ENCODE data around the gene CIBAR2.
"Not testable (repeated sequence)": the region's sequence is repeated elsewhere in the genome, so short reads cannot be mapped to it uniquely, and the experiment has no call there.

The CIBAR2 gene

DNA sequence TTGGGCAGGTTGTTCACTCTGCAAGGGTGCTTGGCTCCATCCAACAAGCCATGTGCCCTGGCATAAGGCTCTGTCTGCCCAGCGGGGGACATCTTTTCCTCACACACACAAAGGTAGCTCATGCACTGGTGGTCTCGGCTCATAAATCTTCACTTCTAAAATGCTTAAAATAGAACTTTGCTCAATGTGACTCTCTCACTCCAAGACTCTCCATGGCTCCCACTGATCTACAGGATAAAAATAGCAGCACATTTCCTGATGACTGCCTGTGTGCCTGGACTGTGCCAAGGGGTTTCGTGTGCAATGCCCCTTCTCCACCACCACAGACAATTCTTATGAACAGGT is 15.1 kb upstream of the CIBAR2 start:
- DNase-seq, result no peak

DNA sequence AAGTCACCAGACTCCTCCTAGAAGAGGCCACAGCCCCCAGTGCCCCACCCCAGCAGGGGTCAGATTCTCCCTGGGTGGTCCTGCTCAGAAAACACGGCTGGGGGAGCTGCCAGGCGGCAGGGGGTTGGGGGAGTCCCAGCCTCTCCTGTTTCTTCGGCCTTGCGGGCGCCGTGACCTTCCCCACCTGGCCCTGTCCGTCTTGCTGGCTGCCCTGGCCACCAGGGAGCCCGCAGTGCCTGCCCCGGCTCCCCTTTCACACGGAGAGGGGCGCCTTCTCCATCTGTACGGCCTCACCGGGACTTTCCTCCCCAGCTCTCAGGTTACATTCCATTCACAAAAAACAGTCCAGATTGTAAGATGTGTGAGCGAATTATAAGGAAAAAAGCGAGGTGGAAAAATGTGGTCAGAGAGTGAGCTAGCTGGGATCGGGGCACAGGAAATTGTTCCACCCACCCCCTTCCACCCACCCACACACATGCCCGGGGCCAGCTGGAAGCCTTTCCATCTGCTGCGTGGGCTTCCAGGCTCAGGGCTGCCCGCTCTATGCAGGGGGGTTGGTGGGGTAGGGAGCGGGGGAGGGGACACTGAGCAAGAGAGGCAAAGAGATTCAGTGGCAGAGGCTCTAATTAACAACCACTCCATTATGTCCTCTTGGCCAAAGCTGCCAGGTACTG is 14.6 kb upstream of the CIBAR2 start:
- no peak for DNase-seq

DNA sequence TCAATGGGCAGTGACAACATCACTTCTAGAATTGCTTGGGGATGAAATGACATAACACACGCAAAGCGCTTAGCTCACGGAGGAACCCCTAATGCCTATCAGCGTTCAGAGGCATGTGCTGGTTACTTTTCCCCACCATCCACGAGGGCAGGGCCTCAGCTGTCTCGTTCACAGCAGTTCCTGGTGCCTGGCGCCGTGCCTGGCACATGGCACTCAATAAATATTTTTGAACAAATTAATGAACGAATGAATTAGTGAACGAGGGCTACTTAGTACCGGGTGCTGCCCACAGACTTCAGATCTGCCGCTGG is 14.1 kb upstream of the CIBAR2 start:
- no peak for DNase-seq

DNA sequence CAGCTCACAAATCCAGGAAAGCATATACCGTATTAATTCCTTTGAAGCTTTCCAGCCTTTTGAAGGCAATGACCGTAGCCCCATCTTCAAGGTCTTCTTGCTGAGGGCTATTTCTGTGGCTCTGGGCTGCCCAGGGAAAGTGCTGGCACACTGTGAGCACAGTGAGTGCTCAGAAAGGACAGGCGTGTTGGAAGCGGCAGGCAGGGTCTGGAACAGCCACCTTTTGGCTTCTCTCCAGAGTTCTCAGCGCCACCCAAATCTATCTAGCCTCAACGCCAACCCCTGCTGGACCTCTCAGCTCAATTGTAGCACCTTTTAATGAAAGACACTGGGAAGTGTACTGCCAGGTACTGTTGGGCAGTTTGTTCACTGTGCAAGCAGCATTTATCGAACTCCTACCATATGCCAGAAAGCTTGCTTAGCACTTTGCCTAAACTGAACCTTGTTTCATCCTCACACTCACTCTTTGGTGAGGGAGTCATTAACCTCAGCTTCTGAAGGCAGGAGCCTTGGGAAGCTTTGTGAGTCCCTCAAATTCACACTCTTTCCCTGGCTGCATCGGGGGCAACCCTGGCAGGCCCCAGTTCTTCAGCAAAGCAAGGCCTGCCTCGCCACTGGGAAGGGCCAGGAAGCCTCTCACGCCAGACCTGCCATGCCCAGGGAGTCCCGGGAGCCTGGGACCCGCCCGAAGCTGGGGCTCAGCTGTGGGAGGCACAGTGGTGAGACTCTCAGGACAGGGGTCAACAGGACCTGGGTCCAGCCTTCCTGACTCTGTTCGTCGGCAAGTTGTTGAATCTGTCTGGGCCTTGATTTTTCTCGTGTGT is 13.5 kb upstream of the CIBAR2 start:
- no peak for DNase-seq

DNA sequence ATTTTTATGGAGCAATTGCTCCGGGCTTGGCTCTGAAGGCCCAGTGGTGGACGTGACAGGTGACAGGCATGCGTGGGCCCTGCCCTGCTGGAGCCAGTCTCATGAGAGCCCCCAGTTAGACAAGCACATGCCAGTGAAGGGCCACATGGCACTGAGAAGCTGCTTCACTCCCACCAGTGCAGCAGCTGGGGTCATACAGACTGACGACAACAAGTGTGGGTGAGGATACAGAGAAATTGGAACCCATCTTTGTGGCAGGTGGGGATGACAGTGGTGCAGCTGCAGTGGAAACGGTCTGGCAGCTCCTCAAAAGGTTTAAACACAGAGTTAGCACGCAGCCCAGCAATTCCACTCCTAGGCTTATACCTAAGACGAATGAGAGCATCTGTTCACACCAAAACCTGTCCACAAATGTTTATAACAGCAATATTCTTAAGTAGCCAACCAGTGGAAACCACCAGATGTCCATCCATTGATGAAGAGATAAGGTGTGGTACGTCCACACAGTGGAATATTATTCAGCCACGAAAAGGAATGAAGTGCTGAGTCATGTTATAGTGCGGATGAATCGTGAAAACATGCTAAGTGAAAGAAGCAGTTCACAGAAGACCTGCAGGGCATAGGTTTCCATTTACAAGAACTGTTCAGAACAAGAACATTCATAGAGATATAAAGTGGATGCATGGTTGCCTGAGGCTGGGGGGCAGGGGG is 12.5 kb upstream of the CIBAR2 start:
- DNase-seq, result no peak

DNA sequence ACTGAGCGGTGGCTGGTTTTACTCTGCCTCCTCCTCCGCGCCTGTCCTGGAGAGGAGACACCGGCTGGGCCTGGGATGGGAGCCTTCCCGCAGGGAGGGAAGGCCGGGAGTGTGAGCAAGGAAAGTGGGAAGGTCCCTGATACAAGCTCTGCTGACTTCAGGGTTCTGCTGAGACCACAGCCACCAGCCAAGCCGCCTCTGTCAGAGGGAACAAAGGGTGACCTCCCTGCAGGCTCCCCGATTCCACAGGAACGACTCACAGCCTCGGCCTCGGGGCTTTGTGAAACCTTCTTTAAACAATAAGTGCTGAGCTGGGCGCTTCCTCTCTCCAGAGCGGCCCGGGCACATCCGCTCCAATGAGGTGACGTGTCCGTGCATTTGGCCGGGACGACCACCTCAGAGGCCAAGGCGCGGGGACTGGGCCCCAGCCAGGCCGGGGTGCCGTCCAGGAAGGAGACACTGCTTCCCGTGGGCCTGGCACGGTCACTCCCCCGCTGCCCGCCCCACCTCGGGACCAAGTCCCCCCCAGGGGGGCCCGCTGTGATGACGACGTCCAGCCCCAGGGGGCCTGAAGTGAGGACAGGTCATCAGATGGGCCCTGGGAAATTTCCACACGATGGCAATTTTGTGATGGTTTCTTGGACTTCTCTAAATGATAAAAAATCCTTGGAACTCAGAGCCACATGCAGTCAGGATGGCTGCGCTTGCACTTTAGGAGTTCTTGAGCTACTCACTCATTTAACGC is 11.8 kb upstream of the CIBAR2 start:
- DNase-seq, result no peak

DNA sequence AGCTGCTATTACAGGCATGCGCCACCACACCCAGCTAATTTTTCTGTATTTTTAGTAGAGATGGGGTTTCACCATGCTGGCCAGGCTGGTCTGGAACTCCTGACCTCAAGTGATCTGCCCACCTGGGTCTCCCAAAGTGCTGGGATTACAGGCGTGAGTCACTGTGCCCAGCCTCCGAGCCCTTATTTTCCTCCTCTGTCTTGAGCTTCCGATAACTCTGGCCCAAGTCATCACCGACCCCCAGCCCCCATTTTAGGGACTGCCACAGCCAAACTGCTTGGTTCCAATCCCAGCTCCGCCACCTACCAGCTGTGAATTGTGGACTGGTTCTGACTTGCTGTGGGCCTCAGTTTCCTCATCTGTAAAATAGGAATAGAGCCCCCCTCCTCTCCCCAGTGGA is 11.2 kb upstream of the CIBAR2 start:
- not testable (repeated sequence) for DNase-seq

DNA sequence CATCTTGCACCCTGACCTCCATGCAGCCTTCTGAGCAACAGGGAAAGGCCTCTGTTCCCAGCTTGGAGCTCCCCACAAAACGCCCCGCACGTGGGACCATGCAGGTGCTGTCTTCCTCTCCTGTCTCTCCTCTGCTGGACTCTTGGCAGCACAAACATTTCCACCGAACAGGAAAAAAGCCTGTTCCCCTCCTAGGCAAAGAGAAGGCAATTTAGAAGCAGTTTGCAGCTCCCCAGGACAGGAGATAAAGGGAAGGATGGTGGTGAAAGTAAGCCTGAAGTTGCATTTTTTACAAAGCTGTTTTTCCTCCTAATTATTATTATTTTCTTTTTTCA is 7.7 kb upstream of the CIBAR2 start:
- DNase-seq, result no peak

DNA sequence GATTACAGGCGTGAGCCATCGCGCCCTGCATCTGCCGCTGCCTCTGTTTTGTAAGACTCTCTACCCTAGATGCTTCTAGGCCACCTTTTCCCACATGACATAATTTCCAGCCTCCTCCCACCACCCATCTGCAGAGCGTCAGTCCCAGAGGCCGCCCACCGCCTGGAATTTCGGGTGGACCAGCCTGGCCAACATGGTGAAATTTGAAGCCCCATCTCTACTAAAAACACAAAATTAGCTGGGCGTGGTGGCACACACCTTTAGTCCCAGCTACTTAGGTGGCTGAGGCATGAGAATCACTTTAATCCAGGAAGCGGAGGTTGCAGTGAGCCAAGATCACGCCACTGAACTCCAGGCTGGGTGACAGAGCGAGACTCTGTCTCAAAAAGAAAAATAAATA is 5.1 kb upstream of the CIBAR2 start:
- DNase-seq, result no peak

DNA sequence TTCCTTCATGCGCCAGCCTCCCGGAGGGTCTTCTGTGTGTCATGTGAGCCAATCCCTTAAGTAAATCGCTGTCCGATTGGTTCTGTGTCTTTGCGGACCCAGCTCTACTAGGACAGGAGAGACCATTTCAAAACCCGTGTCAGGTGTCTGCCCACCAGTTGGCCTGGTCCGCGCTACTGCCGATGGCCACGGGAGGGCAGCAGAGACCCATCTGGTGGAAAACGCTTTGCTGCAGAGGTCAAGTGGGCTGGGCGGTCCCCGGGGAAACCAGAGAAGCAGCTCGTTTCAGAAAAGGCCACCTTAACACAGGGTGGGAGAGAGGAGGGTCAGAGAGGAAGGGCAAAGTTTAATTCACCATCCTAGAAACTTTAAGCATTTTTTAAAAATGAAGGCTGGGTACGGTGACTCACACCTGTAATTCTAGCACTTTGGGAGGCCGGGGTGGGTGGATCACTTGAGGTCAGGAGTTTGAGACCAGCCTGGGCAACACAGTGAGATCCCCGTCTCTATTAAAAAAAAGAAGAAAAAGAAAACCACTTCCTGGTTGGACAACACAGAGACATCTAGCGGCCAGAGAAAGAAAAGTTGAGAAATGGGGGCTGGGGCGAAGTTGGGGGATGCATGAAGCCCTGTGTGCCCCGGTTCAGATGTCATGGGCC is 2.8 kb upstream of the CIBAR2 start:
- peak; percentile 47 to 83 (median 52) for DNase-seq

DNA sequence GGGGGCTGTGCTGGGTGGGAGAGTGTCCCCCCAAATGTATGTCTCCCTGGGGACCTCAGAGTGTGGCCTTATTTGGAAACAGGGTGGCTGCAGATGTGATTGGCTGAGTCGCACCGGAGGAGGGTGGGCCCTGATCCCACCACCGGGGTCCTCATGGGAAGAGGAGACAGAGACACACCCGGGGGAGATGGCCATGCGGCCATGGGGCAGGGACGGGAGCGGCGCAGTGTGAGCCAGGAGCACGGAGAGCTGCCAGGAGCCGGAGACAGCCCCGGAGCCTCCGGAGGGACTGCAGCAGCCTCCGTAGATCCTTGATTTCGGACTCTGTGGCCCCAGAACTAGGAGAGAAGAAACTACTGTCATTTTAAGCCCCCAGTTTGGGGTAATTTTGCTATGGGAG is 1.6 kb upstream of the CIBAR2 start:
- no peak for DNase-seq

DNA sequence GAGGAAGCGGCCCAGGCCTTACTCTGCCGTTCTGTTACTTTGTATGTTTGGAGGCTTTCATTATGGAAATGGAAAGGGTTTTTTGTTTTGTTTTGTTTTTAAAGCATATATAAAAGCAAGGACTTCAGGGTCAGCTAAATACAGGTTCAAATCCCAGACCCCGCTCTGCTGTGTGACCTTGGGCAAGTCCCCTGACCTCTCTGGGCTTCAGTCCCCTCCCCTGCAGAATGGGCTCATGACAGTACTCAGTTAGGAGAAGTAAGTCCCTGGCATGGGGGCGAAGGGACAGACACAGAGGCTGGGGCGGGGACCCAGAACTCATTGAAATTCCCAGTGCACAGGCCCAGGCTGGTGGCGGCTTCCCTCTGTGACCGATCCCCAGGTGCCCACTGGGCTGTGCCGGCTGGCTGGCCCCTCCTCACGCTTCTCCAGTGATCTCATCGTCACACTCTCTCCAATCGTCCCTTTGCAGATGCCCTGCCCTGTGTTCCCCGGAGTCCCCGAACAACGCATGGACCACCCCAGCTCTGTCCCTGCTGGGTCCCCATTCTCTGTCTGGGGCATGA is 979 bp upstream of the CIBAR2 start:
- no peak for DNase-seq

DNA sequence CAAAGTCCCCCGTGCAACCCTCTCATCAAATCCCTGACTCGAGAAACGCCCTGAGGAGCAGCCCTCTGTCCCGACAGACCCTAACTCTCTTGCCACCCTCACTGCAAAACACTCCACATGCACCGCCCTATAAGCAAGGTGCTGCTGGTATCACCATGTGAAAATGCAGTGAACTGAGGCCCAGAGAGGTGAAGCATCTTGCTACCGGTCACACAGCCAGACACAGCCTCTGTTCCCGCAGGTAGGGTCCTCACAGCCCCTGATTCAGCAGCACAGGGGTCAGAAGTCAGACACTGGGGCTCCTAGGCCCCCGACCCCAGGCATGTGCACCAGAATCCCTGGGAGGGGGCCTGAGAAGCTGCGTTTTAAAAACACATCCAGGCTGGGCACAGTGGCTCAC is 1.1 kb downstream of the CIBAR2 start:
- DNase-seq, result no peak

DNA sequence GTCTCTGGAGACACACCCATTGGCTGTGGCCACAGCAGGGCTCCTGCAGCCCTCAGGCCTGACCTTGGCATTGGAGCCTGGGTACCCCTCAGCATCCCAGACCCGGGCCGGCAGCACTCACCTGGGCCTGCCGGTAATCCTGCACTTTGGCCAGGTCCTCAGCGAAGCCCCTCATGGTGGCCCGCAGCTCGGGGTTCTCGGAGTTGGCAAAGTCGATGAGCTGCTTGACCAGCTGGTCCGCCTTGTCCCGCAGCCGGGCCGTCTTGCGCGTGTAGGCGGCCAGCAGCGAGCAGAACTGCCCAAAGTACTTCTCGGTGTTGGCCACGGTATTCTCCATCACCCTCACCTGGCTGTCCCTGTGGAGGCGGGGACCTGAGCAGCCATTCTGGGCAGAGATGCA is 2.2 kb downstream of the CIBAR2 start:
- no peak for DNase-seq

DNA sequence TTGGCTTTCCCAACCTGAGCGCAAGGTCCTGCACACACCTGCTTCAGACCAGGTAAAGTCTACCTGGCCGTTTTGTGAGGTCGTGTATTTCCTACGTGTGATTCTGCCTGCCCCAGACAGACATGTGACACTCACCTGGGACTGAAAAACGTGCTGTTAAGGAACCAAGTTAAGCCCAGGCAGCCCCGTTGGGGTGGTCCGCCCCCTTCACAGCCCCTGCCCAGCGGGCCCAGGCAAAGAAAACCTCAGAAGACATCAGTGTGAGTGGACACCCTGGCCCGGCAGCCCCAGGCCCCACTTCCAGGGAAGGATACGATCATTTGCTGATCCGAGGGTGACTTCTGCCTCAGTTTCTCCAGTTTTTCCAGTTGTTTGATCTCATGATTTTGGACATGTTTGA is 4.7 kb downstream of the CIBAR2 start:
- DNase-seq, result no peak

DNA sequence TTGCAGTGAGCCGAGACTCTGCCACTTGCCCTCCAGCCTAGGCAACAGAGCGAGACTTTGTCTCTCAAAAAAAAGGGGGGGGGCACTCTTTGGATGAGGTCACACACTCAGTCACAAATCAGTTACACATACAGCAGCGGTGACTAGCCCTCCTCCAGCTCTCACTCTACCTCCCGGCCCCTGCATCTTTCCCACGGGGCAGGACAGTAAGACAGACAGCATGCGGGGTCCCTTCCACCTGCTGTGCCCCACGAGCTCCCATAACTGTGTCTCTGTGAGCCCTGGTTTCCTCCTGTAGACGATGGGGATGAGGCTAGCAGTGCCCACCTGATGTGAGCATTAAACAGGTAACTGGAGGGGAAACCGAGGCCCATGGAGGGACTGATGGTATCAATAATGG is 5.2 kb downstream of the CIBAR2 start:
- no peak for DNase-seq

DNA sequence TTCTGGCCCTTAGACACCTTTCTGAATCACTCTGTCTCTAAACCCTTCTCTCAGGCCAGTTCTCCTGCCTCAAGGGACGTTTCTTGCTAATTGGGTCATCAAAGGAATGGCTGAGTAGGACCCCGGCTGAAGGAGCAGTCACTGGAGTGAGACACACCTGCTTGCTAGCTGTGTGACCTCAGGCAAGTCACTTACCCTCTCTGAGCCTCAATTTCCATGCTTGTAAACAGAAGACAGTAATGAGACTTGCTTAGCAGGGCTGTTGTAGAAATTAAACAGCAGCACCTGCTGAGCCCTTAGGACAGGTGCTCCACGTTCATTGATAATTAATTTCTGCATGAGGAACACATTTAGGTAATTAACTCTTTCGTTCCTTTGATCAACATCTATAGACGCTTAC is 6.8 kb downstream of the CIBAR2 start:
- DNase-seq, result no peak

DNA sequence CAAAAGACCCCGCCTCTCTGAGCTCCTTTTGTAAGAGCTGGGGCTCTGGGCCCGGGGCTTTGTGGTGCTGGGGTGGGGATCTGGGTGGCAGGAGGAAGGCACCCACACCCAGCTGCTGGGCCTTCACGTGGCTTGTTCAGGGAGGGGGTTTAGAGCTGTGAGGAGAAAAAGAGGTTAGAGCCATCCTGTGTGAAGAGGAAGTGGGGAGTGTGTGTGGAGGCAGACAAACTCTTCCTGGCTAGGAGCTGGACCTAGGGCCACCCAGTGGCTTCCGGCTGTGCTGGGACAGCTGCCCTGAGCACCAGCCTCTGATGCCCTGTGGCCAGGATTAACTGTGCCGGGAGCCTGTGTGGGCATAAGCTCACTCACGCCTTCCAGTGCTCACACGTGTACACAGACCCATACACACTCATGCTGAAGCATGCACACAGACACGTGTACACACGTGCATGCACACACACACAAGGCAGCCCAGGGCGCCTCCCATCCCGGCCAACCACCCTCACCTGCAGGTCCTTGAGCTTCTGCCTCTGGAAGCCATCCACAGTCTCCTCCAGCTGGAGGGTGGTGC is 7.4 kb downstream of the CIBAR2 start:
- peak in 1 of 5 experiments; percentile 72 for DNase-seq

DNA sequence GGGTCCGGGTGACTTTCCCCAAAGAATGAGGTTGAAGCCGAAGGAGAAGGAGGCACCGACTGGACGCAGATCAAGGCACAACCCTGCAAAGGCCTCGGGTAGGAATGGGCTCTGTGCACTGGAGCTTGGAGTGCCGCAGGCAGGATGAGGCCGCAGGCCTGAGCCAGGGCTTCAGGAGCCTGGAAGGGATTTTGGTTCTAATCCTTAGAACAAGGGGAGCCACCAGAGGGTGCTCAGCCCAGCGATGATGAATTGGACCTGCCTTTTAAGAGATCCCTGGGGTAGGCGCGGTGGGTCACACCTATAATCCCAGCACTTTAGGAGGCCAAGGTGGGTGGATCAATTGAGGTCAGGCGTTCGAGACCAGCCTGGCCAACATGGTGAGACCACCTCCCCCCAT is 8.1 kb downstream of the CIBAR2 start:
- DNase-seq, result no peak

DNA sequence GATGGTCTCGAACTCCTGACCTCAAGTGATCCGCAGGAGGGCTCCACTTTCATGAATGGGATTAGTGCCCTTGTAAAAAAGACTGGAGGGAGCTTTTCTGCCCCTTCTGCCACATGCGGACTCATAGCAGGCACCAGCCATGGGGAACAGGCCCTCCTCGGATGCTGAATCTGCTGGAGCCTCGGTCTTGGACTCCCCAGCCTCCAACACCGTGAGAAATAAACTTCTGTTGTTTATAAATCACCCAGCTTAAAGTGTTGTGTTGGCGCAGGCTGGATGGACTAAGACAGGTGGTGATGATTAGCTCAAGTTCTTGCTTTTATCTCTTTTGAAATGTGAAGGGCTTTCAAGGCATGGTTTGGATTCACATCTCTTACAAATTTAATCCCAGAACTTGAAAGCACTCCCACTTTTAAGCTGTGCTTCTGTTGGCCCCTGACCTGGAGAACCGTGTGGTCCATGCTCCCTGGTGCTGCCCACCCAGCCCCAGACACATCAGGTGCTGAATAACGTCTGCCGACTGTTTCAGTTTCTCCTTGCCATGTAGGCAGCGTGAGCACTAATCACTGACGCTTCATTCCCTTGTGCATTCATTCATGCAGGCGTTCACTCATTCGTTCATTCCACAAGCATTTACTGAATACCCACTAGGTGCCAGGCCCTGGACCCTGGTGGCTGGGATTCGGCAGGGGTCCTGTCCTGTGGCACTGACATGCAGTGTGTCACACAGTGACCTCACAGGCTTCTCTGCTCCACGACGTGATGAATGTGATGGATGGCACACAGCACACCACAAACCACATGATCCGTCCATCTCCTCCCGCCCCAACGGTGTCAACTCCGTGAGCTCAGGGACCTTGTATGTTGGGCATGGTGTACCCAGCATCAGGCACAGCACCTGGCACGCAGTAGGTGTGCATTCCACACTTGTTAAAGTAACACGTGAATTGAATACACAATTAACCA is 8.9 kb downstream of the CIBAR2 start:
- DNase-seq, result no peak

All from T-helper 2 cell (primary cell).